Body of pancreas (tissue), 4 donors: ENCODE results near the gene MARS1. TPM values are rescaled to one million over a fixed set of nuclear protein-coding genes. Genes with fewer than 3 reads are reported as not detected.
A peak's percentile ranks its signal among the peaks of the same experiment; 100 is the strongest.

ENCODE experiments used
- ATAC-seq: fragments of 150-250 bp; one replicate; pipeline ENCODE4 v1.9.1; 2016
- DNase-seq, 4 donors: peaks; one replicate each; pipeline ENCODE4 v3.0.0-alpha.2; 2019
- H3K27ac ChIP-seq, 4 donors: fragments of 200-600 bp; sonication (generic); 1 replicate in 3 of 4; 2 replicates in 1 of 4; pipeline versions ENCODE4 v1.5.1 to v1.6.1; 2016 to 2019; ENCODE audit warnings: mild to moderate bottlenecking in 1 of 4, mixed read lengths in 1 of 4, moderate library complexity in 1 of 4
- H3K27me3 ChIP-seq, 2 donors: fragments of 200-600 bp; sonication (generic); one replicate each; pipeline ENCODE4 v1.6.0; 2016; ENCODE audit warnings: mild to moderate bottlenecking in 1 of 2
- H3K36me3 ChIP-seq, 2 donors: fragments of 200-600 bp; sonication (generic); replicated peaks in 1 of 2; 2 replicates each; pipeline ENCODE4 v1.5.1; 2016; ENCODE audit warnings: low read depth in 2 of 2; ENCODE audit not compliant: insufficient read depth in 1 of 2
- H3K4me1 ChIP-seq: fragments of 200-600 bp; sonication (generic); one replicate; pipeline ENCODE4 v1.6.0; 2016
- H3K4me3 ChIP-seq, 2 donors: fragments of 200-600 bp; sonication (generic); 1 replicate in 1 of 2; 2 replicates in 1 of 2; pipeline ENCODE4 v1.5.1; 2016 to 2019
- H3K9me3 ChIP-seq, 3 donors: fragments of 200-600 bp; sonication (generic); 1 replicate in 2 of 3; 2 replicates in 1 of 3; pipeline ENCODE4 v1.5.1; 2016
- POLR2A ChIP-seq, 3 donors: fragments of 450-650 bp; IDR thresholded peaks; one replicate each; pipeline ENCODE4 v1.6.1; 2016; ENCODE audit warnings: antibody characterized with exemption in 3 of 3, mild to moderate bottlenecking in 2 of 3
- WGBS, 2 donors: methylation state at CpG; one replicate each; pipeline ENCODE4 v1.1.5; 2017; 5-methylcytosine and 5-hydroxymethylcytosine counted together
- intact Hi-C: fragments of 100-400 bp; cut with DNase I; formaldehyde crosslinking; loops from one replicate; pipeline ENCODE4 v1.15.1; 2023
- total RNA-seq, 2 donors: library from RNA; depleted of rRNA; stranded (reverse); fragments of >200 nt; gene quantifications; one replicate each; pipeline ENCODE4 v1.1.0, GENCODE V29; 2016
- TF ChIP-seq, protein P1 (sequence below), 7 experiments: fragments of 450-650 bp in 4 of 7; fragments of 200-600 bp in 3 of 7; sonication (generic) in 3 of 7; IDR thresholded peaks; one replicate each; pipeline ENCODE4 v1.5.1; 2016 to 2019; ENCODE audit warnings: antibody characterized with exemption in 7 of 7

The MARS1 gene
- total RNA-seq, 2 donors from 2014 or later, result 61.7 to 103 TPM

DNA sequence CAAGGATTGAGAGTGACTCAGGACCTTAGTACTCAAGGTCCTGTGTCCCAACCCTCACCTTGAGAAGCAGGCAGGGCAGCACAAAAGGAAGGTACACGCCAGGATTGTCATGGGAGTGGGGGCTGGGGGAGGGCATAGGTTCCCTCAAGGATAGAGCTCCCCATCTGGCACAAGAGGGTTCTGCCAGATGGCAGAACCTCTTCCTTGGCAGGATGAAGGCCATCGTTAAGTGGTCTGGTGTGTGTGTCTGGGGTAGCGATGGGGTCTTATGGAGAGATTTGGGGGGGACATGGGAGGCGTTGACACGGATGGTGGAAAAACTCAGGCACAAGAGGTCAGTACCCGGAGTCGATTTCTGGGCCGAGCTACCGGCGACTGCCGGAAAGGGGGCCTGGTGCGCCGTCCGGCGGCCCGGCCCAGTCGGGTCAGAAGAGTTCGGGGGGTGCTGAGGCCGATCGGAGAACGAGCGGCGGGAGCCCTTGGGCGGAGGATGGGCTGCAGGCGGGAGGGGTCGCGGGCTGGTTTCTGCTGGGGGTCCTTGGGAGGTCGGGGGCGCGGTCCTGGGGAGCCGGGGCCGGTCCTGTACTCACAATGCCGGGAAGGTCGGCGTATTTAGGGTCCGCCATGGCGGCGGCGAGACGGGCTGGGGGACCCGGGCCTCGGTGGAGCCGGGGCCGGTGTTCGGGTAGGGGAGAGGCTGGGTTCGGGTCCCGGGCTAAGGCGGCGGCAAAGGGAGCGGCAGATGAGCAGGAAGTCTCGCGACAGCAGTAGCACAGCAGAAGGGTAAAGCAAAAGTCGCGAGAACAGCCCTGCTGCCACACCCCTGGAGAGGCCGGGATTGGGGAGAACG, 58.8 kb downstream of the MARS1 start, which contains the start of gene DCTN2:
Gene DCTN2, minus strand, starts transcription at position 755 of the 850 bp plus-strand sequence. Its CDS starts 129 bp downstream, at position 626.
- Histone ChIP-seq H3K4me3 (peak within 1 kb of the TSS; percentile 53 to 94), H3K4me1 (peaks cover 26% of the 10 kb centered on the region), H3K36me3 (no peaks in the 10 kb centered on the region), H3K9me3 (no peaks in the 10 kb centered on the region), H3K27ac (peak within 1 kb of the TSS; percentile 89 to 96 (median 92)), H3K27me3 (no peaks in the 10 kb centered on the region)
- peak; percentile 96 for ATAC-seq
- DNase-seq, result peak; percentile 95 to 98 (median 97)
- 0 to 1% methylated on average over 28 to 55 of the region's 56 CpGs for WGBS, 2 donors
- intact Hi-C loops, result no loop called here
- TF ChIP-seq, protein P1, sequence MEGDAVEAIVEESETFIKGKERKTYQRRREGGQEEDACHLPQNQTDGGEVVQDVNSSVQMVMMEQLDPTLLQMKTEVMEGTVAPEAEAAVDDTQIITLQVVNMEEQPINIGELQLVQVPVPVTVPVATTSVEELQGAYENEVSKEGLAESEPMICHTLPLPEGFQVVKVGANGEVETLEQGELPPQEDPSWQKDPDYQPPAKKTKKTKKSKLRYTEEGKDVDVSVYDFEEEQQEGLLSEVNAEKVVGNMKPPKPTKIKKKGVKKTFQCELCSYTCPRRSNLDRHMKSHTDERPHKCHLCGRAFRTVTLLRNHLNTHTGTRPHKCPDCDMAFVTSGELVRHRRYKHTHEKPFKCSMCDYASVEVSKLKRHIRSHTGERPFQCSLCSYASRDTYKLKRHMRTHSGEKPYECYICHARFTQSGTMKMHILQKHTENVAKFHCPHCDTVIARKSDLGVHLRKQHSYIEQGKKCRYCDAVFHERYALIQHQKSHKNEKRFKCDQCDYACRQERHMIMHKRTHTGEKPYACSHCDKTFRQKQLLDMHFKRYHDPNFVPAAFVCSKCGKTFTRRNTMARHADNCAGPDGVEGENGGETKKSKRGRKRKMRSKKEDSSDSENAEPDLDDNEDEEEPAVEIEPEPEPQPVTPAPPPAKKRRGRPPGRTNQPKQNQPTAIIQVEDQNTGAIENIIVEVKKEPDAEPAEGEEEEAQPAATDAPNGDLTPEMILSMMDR (IDR thresholded peaks at IDR 0.05), result peak in 1 of 7 experiments; percentile 12
- peak; percentile 53 to 76 (median 73) for TF ChIP-seq POLR2A (IDR thresholded peaks at IDR 0.05)

DNA sequence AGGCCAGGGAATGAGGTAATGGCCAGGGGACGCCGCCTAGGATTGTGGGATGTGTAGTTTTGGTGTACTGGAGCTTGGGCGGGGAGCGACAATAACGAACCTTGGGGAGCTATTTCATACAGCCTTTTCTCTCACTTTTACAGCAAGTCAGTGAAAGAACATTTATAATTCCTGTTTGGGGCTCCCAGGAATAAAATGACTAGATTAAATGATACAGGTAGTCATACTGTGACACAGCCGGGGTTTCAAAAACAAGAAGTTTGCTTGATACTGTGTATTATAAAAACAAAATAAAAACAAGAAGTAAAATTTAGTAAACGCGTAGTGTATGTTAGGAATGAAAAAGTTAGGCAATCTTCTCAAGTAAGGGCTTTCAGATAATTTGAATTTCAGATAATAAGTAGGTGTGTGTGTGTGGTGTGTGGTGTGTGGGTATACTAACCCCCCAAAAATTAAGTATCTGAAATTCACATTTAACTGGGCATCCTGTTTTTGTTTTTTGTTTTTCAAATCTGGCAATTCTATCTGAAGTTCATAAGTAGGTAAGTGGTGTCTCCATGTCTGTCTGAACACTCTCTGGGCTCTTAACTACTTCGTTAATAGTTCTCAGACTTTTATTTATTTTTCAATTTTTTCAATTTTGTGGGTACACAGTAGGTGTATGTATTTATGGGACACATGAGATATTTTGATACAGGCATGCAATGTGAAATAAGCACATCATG, 59.6 kb downstream of the MARS1 start:
- Histone ChIP-seq H3K27me3 (no peaks in the 10 kb centered on the region), H3K27ac (peak overlapping the region; percentile 89 to 96 (median 92)), H3K9me3 (no peaks in the 10 kb centered on the region), H3K36me3 (no peaks in the 10 kb centered on the region), H3K4me3 (peak overlapping the region in 1 of 2 donors; percentile 53), H3K4me1 (peaks cover 26% of the 10 kb centered on the region)
- intact Hi-C loops, result no loop called here
- WGBS, 2 donors, result 14 to 20% methylated on average over 9 of the region's 9 CpGs
- TF ChIP-seq POLR2A (IDR thresholded peaks at IDR 0.05), result no peak
- TF ChIP-seq, protein P1 (IDR thresholded peaks at IDR 0.05), result peak in 1 of 7 experiments; percentile 4
- ATAC-seq, result no peak
- no peak for DNase-seq

GRCh38 chr12:57548013-57548315, 60.1 kb downstream of the MARS1 start:
- intact Hi-C loops, result no loop called here
- TF ChIP-seq POLR2A (IDR thresholded peaks at IDR 0.05), result no peak
- TF ChIP-seq, protein P1 (IDR thresholded peaks at IDR 0.05), result no peak
- peaks cover 26% of the 10 kb centered on the region for H3K4me1 ChIP-seq

GRCh38 chr12:57548488-57548887, 60.6 kb downstream of the MARS1 start:
- H3K4me3 ChIP-seq, result no peak overlapping the region
- no peak overlapping the region for H3K27ac ChIP-seq
- intact Hi-C loops, result no loop called here
- TF ChIP-seq, protein P1 (IDR thresholded peaks at IDR 0.05), result no peak
- TF ChIP-seq POLR2A (IDR thresholded peaks at IDR 0.05), result no peak
- peaks cover 26% of the 10 kb centered on the region for H3K4me1 ChIP-seq
- DNase-seq (no peak), ATAC-seq (no peak)
- 26 to 59% methylated on average over 2 of the region's 2 CpGs for WGBS, 2 donors
- no peaks in the 10 kb centered on the region for H3K9me3 ChIP-seq
- no peaks in the 10 kb centered on the region for H3K36me3 ChIP-seq
- H3K27me3 ChIP-seq, result no peaks in the 10 kb centered on the region

More at GRCh38 chr12:57548013-57548315, 60.1 kb downstream of the MARS1 start:
- Histone ChIP-seq H3K4me3 (no peak overlapping the region), H3K36me3 (no peaks in the 10 kb centered on the region), H3K27ac (no peak overlapping the region), H3K27me3 (no peaks in the 10 kb centered on the region), H3K9me3 (no peaks in the 10 kb centered on the region)
- ATAC-seq (no peak), DNase-seq (no peak)
- 90 to 95% methylated on average over 2 of the region's 2 CpGs for WGBS, 2 donors
